Keratinocyte (primary cell): ENCODE results near the gene DDR2.

Source experiments
- EZH2 ChIP-seq: IDR thresholded peaks from one replicate; pipeline ENCODE4 v1.6.1; 2012; ENCODE audit warnings: inconsistent platforms, mild to moderate bottlenecking, low read length, moderate library complexity
- TF ChIP-seq, protein P1 (sequence below), 3 experiments: IDR thresholded peaks in 1 of 3; conservative IDR thresholded peaks in 1 of 3; optimal IDR thresholded peaks in 1 of 3; 2 replicates in 2 of 3; 3 replicates in 1 of 3; pipeline versions ENCODE3 to v1.5.1; 2011; ENCODE audit warnings: low read length in 3 of 3, mild to moderate bottlenecking in 3 of 3, moderate library complexity in 2 of 3, control low read depth in 1 of 3, inconsistent platforms in 1 of 3; ENCODE audit not compliant: insufficient read depth in 2 of 3; ENCODE audit errors: extremely low read depth in 1 of 3

DNA sequence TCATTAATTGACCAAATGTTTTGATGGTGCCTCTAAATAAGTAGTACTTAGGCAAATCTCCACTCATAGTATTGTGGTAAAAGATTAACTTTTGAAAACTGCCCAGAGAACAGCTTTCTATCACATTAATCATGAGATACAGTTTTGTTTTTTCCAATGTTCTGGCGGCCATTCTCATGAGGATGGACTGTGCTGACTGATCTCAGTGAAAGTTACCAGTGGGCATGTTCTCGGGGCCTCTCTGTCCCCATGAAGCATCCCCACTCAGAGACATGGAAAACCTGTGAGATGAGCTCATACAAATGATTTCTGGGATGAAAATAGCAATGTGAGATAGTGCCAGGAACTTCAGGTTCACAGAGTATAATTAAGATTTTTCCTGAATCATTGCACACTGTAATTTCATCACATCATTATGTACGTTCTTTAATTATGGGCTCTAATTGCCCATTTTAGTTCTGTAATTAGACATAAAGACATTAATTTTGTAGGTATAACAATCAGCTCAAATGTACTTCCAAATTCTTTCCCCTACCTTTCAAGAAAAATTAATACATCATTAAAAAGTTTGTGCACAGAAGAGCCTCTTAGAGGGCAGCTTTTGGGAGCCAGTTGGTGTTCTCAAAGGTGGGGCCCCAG, 40.5 kb downstream of the DDR2 start:
- TF ChIP-seq, protein P1, sequence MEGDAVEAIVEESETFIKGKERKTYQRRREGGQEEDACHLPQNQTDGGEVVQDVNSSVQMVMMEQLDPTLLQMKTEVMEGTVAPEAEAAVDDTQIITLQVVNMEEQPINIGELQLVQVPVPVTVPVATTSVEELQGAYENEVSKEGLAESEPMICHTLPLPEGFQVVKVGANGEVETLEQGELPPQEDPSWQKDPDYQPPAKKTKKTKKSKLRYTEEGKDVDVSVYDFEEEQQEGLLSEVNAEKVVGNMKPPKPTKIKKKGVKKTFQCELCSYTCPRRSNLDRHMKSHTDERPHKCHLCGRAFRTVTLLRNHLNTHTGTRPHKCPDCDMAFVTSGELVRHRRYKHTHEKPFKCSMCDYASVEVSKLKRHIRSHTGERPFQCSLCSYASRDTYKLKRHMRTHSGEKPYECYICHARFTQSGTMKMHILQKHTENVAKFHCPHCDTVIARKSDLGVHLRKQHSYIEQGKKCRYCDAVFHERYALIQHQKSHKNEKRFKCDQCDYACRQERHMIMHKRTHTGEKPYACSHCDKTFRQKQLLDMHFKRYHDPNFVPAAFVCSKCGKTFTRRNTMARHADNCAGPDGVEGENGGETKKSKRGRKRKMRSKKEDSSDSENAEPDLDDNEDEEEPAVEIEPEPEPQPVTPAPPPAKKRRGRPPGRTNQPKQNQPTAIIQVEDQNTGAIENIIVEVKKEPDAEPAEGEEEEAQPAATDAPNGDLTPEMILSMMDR (optimal IDR thresholded peaks at IDR 0.05 in 1 of 3, IDR thresholded peaks at IDR 0.05 in 1 of 3, conservative IDR thresholded peaks at IDR 0.05 in 1 of 3; ENCODE audit: extremely low read depth in 1 of 3, insufficient read depth in 2 of 3, low read length in 3 of 3): no peak
- TF ChIP-seq EZH2: no peak
